ENCODE measurements around the gene RAMAC. TPM values are rescaled to one million over a fixed set of nuclear protein-coding genes. Genes with fewer than 3 reads are reported as not detected.

The RAMAC gene
- total and polyA plus RNA-seq, 2 of the 8 experiments (the other 6 are each of a cell fraction or from before 2014, with no cell fraction given), result 20.7 to 32.9 TPM

- TF ChIP-seq POLR2AphosphoS5 (IDR thresholded peaks at IDR 0.05; ENCODE audit: low read depth, low read length) (peak; percentile 74; the same call in 1 of the 2 replicates), SIX5 (IDR thresholded peaks at IDR 0.05; ENCODE audit: low read depth, low read length) (no peak), TEAD4 (IDR thresholded peaks at IDR 0.05; ENCODE audit: low read depth, low read length) (no peak), PHF8 (conservative IDR thresholded peaks at IDR 0.05; ENCODE audit: low read depth, low read length) (peak; percentile 83), EZH2 (IDR thresholded peaks at IDR 0.05; ENCODE audit: low read depth, low read length, severe bottlenecking) (no peak), USF2 (IDR thresholded peaks at IDR 0.05; ENCODE audit: low read length) (0 out of 2 replicates have a peak, but pooled peaks have one; percentile 5), SUZ12 (IDR thresholded peaks at IDR 0.05; ENCODE audit: low read length) (no peak), SAP30 (IDR thresholded peaks at IDR 0.05; ENCODE audit: insufficient read depth, insufficient replicate concordance, low read length) (peak; percentile 38), ASH2L (IDR thresholded peaks at IDR 0.05; ENCODE audit: low read length) (peak; percentile 77), KDM4A (IDR thresholded peaks at IDR 0.05; ENCODE audit: low read depth, low read length, severe bottlenecking) (no peak), CTBP2 (IDR thresholded peaks at IDR 0.05; ENCODE audit: borderline replicate concordance, insufficient read depth, insufficient read length, low read length) (no peak), BRCA1 (IDR thresholded peaks at IDR 0.05; ENCODE audit: low read depth, low read length) (no peak), JUN (IDR thresholded peaks at IDR 0.05; ENCODE audit: low read depth, low read length) (no peak), SRF (IDR thresholded peaks at IDR 0.05; ENCODE audit: low read depth, low read length) (no peak), RAD21 (IDR thresholded peaks at IDR 0.05 in 1 of 2, conservative IDR thresholded peaks at IDR 0.05 in 1 of 2; ENCODE audit: low read depth in 2 of 2, low read length in 2 of 2) (peak; percentile 47 to 62; a peak in 3 of 4 replicates), TAF1 (IDR thresholded peaks at IDR 0.05; ENCODE audit: low read depth, low read length) (peak; percentile 84), CHD2 (IDR thresholded peaks at IDR 0.05; ENCODE audit: low read length) (no peak), EP300 (IDR thresholded peaks at IDR 0.05; ENCODE audit: borderline replicate concordance in 1 of 2, low read depth in 2 of 2, low read length in 2 of 2) (no peak), E2F6 (IDR thresholded peaks at IDR 0.05) (peak; percentile 93), TBP (IDR thresholded peaks at IDR 0.05; ENCODE audit: low read depth, low read length) (peak; percentile 77; the same call in 1 of the 2 replicates), NANOG (IDR thresholded peaks at IDR 0.05; ENCODE audit: insufficient read depth, low read depth, low read length, poor library complexity, severe bottlenecking) (no peak)
These were observed 25.5 kb downstream of the RAMAC start, which contains the start of gene C15orf40 (continued) for GRCh38 chr15:83011271-83012075.
